HepG2 (cell line): Measurements from ENCODE around the gene CKAP5. TPM values are rescaled to one million over a fixed set of nuclear protein-coding genes. Genes with fewer than 3 reads are reported as not detected.

Experiments used
- ATF5 ChIP-seq: sonication (generic); formaldehyde crosslinking; IDR thresholded peaks from 2 replicates; pipeline ENCODE4 v1.4.0; 2020; ENCODE audit warnings: mild to moderate bottlenecking, low read depth, missing genetic modification reagents
- FLYWCH1 ChIP-seq: sonication (generic); formaldehyde crosslinking; IDR thresholded peaks from 2 replicates; pipeline ENCODE4 v1.8.1; 2023; ENCODE audit warnings: mild to moderate bottlenecking, missing genetic modification reagents
- IRF1 ChIP-seq: sonication (generic); formaldehyde crosslinking; IDR thresholded peaks from 2 replicates; pipeline ENCODE4 v1.4.0; 2020; ENCODE audit warnings: low read depth, mild to moderate bottlenecking, missing genetic modification reagents
- JUND ChIP-seq: sonication (generic); formaldehyde crosslinking; IDR thresholded peaks from 2 replicates; pipeline ENCODE4 v1.8.0; 2022; ENCODE audit warnings: mild to moderate bottlenecking, missing genetic modification reagents
- MAZ ChIP-seq, 2 experiments: sonication (generic) in 1 of 2; formaldehyde crosslinking in 1 of 2; IDR thresholded peaks; 2 replicates each; pipeline versions ENCODE4 v1.5.0 to v1.6.1; 2012 to 2020; ENCODE audit warnings: low read depth in 2 of 2, mild to moderate bottlenecking in 2 of 2, borderline replicate concordance in 1 of 2, improper control_type of control experiment in 1 of 2, low read length in 1 of 2, missing genetic modification reagents in 1 of 2, moderate library complexity in 1 of 2
- MLXIP ChIP-seq: sonication (generic); formaldehyde crosslinking; IDR thresholded peaks from 2 replicates; pipeline ENCODE4 v1.9.0; 2021; ENCODE audit warnings: missing genetic modification reagents, borderline replicate concordance
- POGK ChIP-seq: sonication (generic); formaldehyde crosslinking; conservative IDR thresholded peaks from 2 replicates; pipeline ENCODE4 v1.8.0; 2022; ENCODE audit warnings: mild to moderate bottlenecking, moderate library complexity, missing genetic modification reagents
- RCOR2 ChIP-seq: IDR thresholded peaks from 2 replicates; pipeline ENCODE4 v1.6.1; 2016; ENCODE audit warnings: missing biosample characterization, missing genetic modification reagents
- RFX3 ChIP-seq: IDR thresholded peaks from 2 replicates; pipeline ENCODE4 v1.6.1; 2016; ENCODE audit warnings: missing biosample characterization, missing genetic modification reagents
- SMARCE1 ChIP-seq: fragments of 450-650 bp; IDR thresholded peaks from 2 replicates; pipeline ENCODE4 v1.6.1; 2017; ENCODE audit warnings: borderline replicate concordance
- ZBED4 ChIP-seq: sonication (generic); formaldehyde crosslinking; IDR thresholded peaks from 2 replicates; pipeline ENCODE4 v1.4.0; 2020; ENCODE audit warnings: missing genetic modification reagents, borderline replicate concordance
- ZBTB33 ChIP-seq: sonication (generic); formaldehyde crosslinking; IDR thresholded peaks from 2 replicates; pipeline ENCODE4 v1.4.0; 2020; ENCODE audit warnings: missing genetic modification reagents
- ZFP91 ChIP-seq: sonication (generic); formaldehyde crosslinking; IDR thresholded peaks from 2 replicates; pipeline ENCODE4 v1.9.0; 2022; ENCODE audit warnings: missing genetic modification reagents, mild to moderate bottlenecking, borderline replicate concordance
- ZNF224 ChIP-seq: sonication (generic); formaldehyde crosslinking; IDR thresholded peaks from 2 replicates; pipeline ENCODE4 v1.5.0; 2020; ENCODE audit warnings: mild to moderate bottlenecking, missing genetic modification reagents
- ZNF235 ChIP-seq: sonication (generic); formaldehyde crosslinking; IDR thresholded peaks from 2 replicates; pipeline ENCODE4 v1.8.1; 2023; ENCODE audit warnings: mild to moderate bottlenecking, missing genetic modification reagents, borderline replicate concordance
- polyA plus RNA-seq, 8 experiments: library from polyadenylated mRNA; depleted of rRNA in 3 of 8; stranded (reverse) in 7 of 8; unstranded in 1 of 8; fragments of >200 nt; fragmentation: Illumina TruSeq in 4 of 8; extraction: Trizol in 4 of 8; gene quantifications; 2 replicates each; pipeline versions ENCODE4 v1.2.1 to v1.2.3, GENCODE V29; 2011 to 2016; ENCODE audit warnings: low read depth in 4 of 8, missing spikeins in 1 of 8, mixed read lengths in 1 of 8; ENCODE audit not compliant: insufficient read depth in 1 of 8
- total RNA-seq, 5 experiments: library from RNA; depleted of rRNA; stranded (reverse); fragments of >200 nt; fragmentation: Illumina TruSeq; extraction: Trizol; gene quantifications; 2 replicates each; pipeline ENCODE4 v1.2.3, GENCODE V29; 2016; ENCODE audit warnings: low read depth in 1 of 5

The CKAP5 gene
- total and polyA plus RNA-seq, 2 of the 13 experiments (the other 11 are each of a cell fraction or from before 2014, with no cell fraction given): 79.2 to 103 TPM

- TF ChIP-seq MLXIP (CRISPR knock-in tag): no peak
- no peak for TF ChIP-seq FLYWCH1
- no peak for TF ChIP-seq MAZ (IDR thresholded peaks at IDR 0.05; ENCODE audit: borderline replicate concordance, low read depth, low read length)
- no peak for TF ChIP-seq MAZ (CRISPR knock-in tag; IDR thresholded peaks at IDR 0.05; ENCODE audit: low read depth)
- TF ChIP-seq ZFP91 (CRISPR knock-in tag): no peak
- TF ChIP-seq ATF5 (CRISPR knock-in tag): no peak
- no peak for TF ChIP-seq JUND
- TF ChIP-seq RFX3 (CRISPR knock-in tag): no peak
- no peak for TF ChIP-seq ZNF224
- no peak for TF ChIP-seq ZNF235 (CRISPR knock-in tag)
- TF ChIP-seq SMARCE1: no peak
- no peak for TF ChIP-seq ZBED4 (CRISPR knock-in tag)
- no peak for TF ChIP-seq POGK
- TF ChIP-seq IRF1 (CRISPR knock-in tag): no peak
- no peak for TF ChIP-seq ZBTB33 (CRISPR knock-in tag)
- TF ChIP-seq RCOR2 (CRISPR knock-in tag): no peak
These were observed 122.8 kb downstream of the CKAP5 start (continued) for GRCh38 chr11:46723359-46723680.
